ENCODE data around the gene MBD5.

Gene MBD5

GRCh38 chr2:148218326-148219075, 197.6 kb downstream of the MBD5 start:
- no peak for DNase-seq (ENCODE audit: low read depth in 4 of 4, low spot score in 1 of 4)

- no peak for DNase-seq (ENCODE audit: low read depth in 4 of 4, low spot score in 1 of 4)
Measured at GRCh38 chr2:148221166-148221565, 200.3 kb downstream of the MBD5 start.

- no peak for DNase-seq (ENCODE audit: low read depth in 4 of 4, low spot score in 1 of 4)
Measured at GRCh38 chr2:148221926-148222325, 201.0 kb downstream of the MBD5 start.

GRCh38 chr2:148231858-148232257, 211.0 kb downstream of the MBD5 start:
- DNase-seq (ENCODE audit: low read depth in 4 of 4, low spot score in 1 of 4), result no peak

- no peak for DNase-seq (ENCODE audit: low read depth in 4 of 4, low spot score in 1 of 4)
Measured at GRCh38 chr2:148234143-148234542, 213.3 kb downstream of the MBD5 start.

GRCh38 chr2:148237911-148238310, 217.0 kb downstream of the MBD5 start:
- DNase-seq (ENCODE audit: low read depth in 4 of 4, low spot score in 1 of 4), result no peak

GRCh38 chr2:148238561-148238960, 217.7 kb downstream of the MBD5 start:
- DNase-seq (ENCODE audit: low read depth in 4 of 4, low spot score in 1 of 4), result no peak

GRCh38 chr2:148240838-148241237, 219.9 kb downstream of the MBD5 start:
- no peak for DNase-seq (ENCODE audit: low read depth in 4 of 4, low spot score in 1 of 4)

- DNase-seq (ENCODE audit: low read depth in 4 of 4, low spot score in 1 of 4), result no peak
Measured at GRCh38 chr2:148244593-148245292, 223.9 kb downstream of the MBD5 start.

- no peak for DNase-seq (ENCODE audit: low read depth in 4 of 4, low spot score in 1 of 4)
Measured at GRCh38 chr2:148251993-148252392, 231.1 kb downstream of the MBD5 start.

- no peak for DNase-seq (ENCODE audit: low read depth in 4 of 4, low spot score in 1 of 4)
Measured at GRCh38 chr2:148252646-148253045, 231.8 kb downstream of the MBD5 start.

GRCh38 chr2:148253685-148254084, 232.8 kb downstream of the MBD5 start:
- no peak for DNase-seq (ENCODE audit: low read depth in 4 of 4, low spot score in 1 of 4)

GRCh38 chr2:148255929-148256328, 235.0 kb downstream of the MBD5 start:
- no peak for DNase-seq (ENCODE audit: low read depth in 4 of 4, low spot score in 1 of 4)

- no peak for DNase-seq (ENCODE audit: low read depth in 4 of 4, low spot score in 1 of 4)
Measured at GRCh38 chr2:148257276-148257675, 236.4 kb downstream of the MBD5 start.

GRCh38 chr2:148258124-148258523, 237.2 kb downstream of the MBD5 start:
- no peak for DNase-seq (ENCODE audit: low read depth in 4 of 4, low spot score in 1 of 4)

GRCh38 chr2:148259674-148260073, 238.8 kb downstream of the MBD5 start:
- DNase-seq (ENCODE audit: low read depth in 4 of 4, low spot score in 1 of 4), result no peak

GRCh38 chr2:148263890-148264289, 243.0 kb downstream of the MBD5 start:
- DNase-seq (ENCODE audit: low read depth in 4 of 4, low spot score in 1 of 4), result no peak

- no peak for DNase-seq (ENCODE audit: low read depth in 4 of 4, low spot score in 1 of 4)
Measured at GRCh38 chr2:148273158-148273691, 252.3 kb downstream of the MBD5 start.

GRCh38 chr2:148279216-148279615, 258.3 kb downstream of the MBD5 start:
- DNase-seq (ENCODE audit: low read depth in 4 of 4, low spot score in 1 of 4), result no peak

GRCh38 chr2:148282201-148282600, 261.3 kb downstream of the MBD5 start:
- no peak for DNase-seq (ENCODE audit: low read depth in 4 of 4, low spot score in 1 of 4)

- DNase-seq (ENCODE audit: low read depth in 4 of 4, low spot score in 1 of 4), result no peak
Measured at GRCh38 chr2:148292431-148292830, 271.5 kb downstream of the MBD5 start.

GRCh38 chr2:148298196-148298595, 277.3 kb downstream of the MBD5 start:
- DNase-seq (ENCODE audit: low read depth in 4 of 4, low spot score in 1 of 4), result no peak
